Neural cell (in vitro differentiated cells): ENCODE data around the gene PTPRB. TPM values are rescaled to one million over a fixed set of nuclear protein-coding genes. Genes with fewer than 3 reads are reported as not detected.

Source experiments
- H2AFZ ChIP-seq: fragments of 200-600, 300-800 bp; sonication (generic), shearing (Covaris generic); 2 replicates; pipeline ENCODE4 v1.6.0; 2014; ENCODE audit warnings: low read depth, mild to moderate bottlenecking, antibody characterized with exemption, low read length, moderate library complexity
- H3F3A ChIP-seq: fragments of 200-600 bp; shearing (Covaris generic); 2 replicates; pipeline ENCODE4 v1.6.1; 2016; ENCODE audit warnings: mild to moderate bottlenecking, moderate library complexity, mixed read lengths, antibody characterized with exemption, low read length; ENCODE audit not compliant: insufficient read depth, poor library complexity, severe bottlenecking
- H3K27ac ChIP-seq: fragments of 200-600, 300-800 bp; sonication (generic), shearing (Covaris generic); 2 replicates; pipeline ENCODE4 v1.5.1; 2014; ENCODE audit warnings: mild to moderate bottlenecking, low read length, moderate library complexity
- H3K27me3 ChIP-seq: fragments of 300-800, 200-600 bp; sonication (generic), shearing (Covaris generic); 2 replicates; pipeline ENCODE4 v1.6.0; 2014; ENCODE audit warnings: mild to moderate bottlenecking, low read depth, low read length, moderate library complexity; ENCODE audit not compliant: insufficient read depth
- H3K36me3 ChIP-seq: fragments of 300-800, 200-600 bp; sonication (generic), shearing (Covaris generic); 2 replicates; pipeline ENCODE4 v1.5.1; 2014; ENCODE audit warnings: mild to moderate bottlenecking, antibody characterized with exemption, low read length, moderate library complexity; ENCODE audit not compliant: insufficient read depth
- H3K4me2 ChIP-seq: fragments of 300-800, 200-600 bp; sonication (generic), shearing (Covaris generic); 2 replicates; pipeline ENCODE4 v1.6.0; 2014; ENCODE audit warnings: mild to moderate bottlenecking, low read length
- H3K4me3 ChIP-seq: fragments of 300-800, 200-600 bp; sonication (generic), shearing (Covaris generic); 2 replicates; pipeline ENCODE4 v1.5.1; 2014; ENCODE audit warnings: mild to moderate bottlenecking, low read length, moderate library complexity
- H3K79me2 ChIP-seq: fragments of 200-600 bp; shearing (Covaris generic); replicated peaks from 2 replicates; pipeline ENCODE4 v1.6.0; 2014; ENCODE audit warnings: mild to moderate bottlenecking, low read length, moderate library complexity; ENCODE audit not compliant: insufficient read depth
- H3K9ac ChIP-seq: fragments of 300-800, 200-600 bp; sonication (generic), shearing (Covaris generic); 2 replicates; pipeline ENCODE4 v1.6.1; 2016; ENCODE audit warnings: mild to moderate bottlenecking, low read length, mixed read lengths
- H3K9me2 ChIP-seq: fragments of 200-600 bp; shearing (Covaris generic); 2 replicates; pipeline ENCODE4 v1.6.1; 2016; ENCODE audit warnings: mild to moderate bottlenecking, low read length, mixed read lengths; ENCODE audit not compliant: insufficient read depth
- H3K9me3 ChIP-seq: fragments of 200-600, 300-800 bp; sonication (generic), shearing (Covaris generic); 2 replicates; pipeline ENCODE4 v1.6.1; 2016; ENCODE audit warnings: mild to moderate bottlenecking, mixed run types, low read length, moderate library complexity, mixed read lengths
- H4K20me1 ChIP-seq: fragments of 200-600 bp; shearing (Covaris generic); 2 replicates; pipeline ENCODE4 v1.6.1; 2016; ENCODE audit warnings: mild to moderate bottlenecking, mixed run types; ENCODE audit not compliant: insufficient read depth
- EP300 ChIP-seq: fragments of 450-650 bp; conservative IDR thresholded peaks from 2 replicates; pipeline ENCODE4 v1.6.1; 2014; ENCODE audit warnings: antibody characterized with exemption, mild to moderate bottlenecking, moderate library complexity; ENCODE audit not compliant: poor library complexity, severe bottlenecking
- EZH2 ChIP-seq: fragments of 200-600, 300-800 bp; shearing (Covaris generic), sonication (generic); IDR thresholded peaks from 2 replicates; pipeline ENCODE4 v1.6.1; 2014; ENCODE audit warnings: antibody characterized with exemption, low read length, borderline replicate concordance, mild to moderate bottlenecking; ENCODE audit not compliant: insufficient read depth, poor library complexity, severe bottlenecking
- MXI1 ChIP-seq: fragments of 450-650 bp; conservative IDR thresholded peaks from 2 replicates; pipeline ENCODE4 v1.6.1; 2014; ENCODE audit warnings: antibody characterized with exemption, mild to moderate bottlenecking; ENCODE audit not compliant: poor library complexity, severe bottlenecking
- POLR2AphosphoS5 ChIP-seq: IDR thresholded peaks from 2 replicates; pipeline ENCODE4 v1.6.1; 2012
- RAD21 ChIP-seq: fragments of 450-650 bp; conservative IDR thresholded peaks from 2 replicates; pipeline ENCODE4 v1.6.1; 2014; ENCODE audit warnings: antibody characterized with exemption, mild to moderate bottlenecking, moderate library complexity
- SMC3 ChIP-seq: fragments of 450-650 bp; conservative IDR thresholded peaks from 2 replicates; pipeline ENCODE4 v1.6.1; 2014; ENCODE audit warnings: antibody characterized with exemption, mild to moderate bottlenecking, moderate library complexity; ENCODE audit not compliant: poor library complexity
- TAF1 ChIP-seq: IDR thresholded peaks from 2 replicates; pipeline ENCODE4 v1.6.1; 2012; ENCODE audit warnings: low read depth
- polyA plus RNA-seq: library from polyadenylated mRNA; depleted of rRNA; stranded (reverse); fragments of >200 nt; gene quantifications from 2 replicates; pipeline ENCODE4 v1.2.3, GENCODE V29; 2014
- TF ChIP-seq, protein P1 (sequence below): IDR thresholded peaks from 2 replicates; pipeline ENCODE4 v1.6.1; 2012; ENCODE audit warnings: borderline replicate concordance
- TF ChIP-seq, protein P2 (sequence below): fragments of 450-650 bp; IDR thresholded peaks from 2 replicates; pipeline ENCODE4 v1.5.1; 2014; ENCODE audit warnings: antibody characterized with exemption, mild to moderate bottlenecking, moderate library complexity; ENCODE audit not compliant: poor library complexity, severe bottlenecking

Gene PTPRB
- polyA plus RNA-seq, 1 donor from 2014 or later: 0.26 TPM

DNA sequence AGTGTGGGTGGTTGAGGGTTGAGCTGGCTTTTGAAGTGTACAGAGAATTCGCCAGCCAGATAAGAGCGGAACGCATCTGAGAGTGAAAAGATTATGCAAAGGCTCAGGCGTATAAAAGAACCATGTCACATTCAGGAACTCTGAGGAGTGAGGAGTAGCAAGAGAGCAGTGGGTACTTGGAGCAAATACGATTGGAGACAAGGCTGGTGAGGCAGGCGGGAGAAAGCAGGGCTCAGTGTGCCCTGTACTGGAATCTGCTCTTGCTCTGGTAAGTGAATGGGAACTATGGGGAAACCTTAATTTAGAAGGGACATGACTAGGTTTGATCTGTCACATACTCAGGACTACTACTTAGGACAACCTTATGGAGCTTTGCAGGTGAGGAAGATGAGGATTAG is 87.0 kb downstream of the PTPRB start:
- no peaks in the 10 kb centered on the region for H4K20me1 ChIP-seq
- H3K4me3 ChIP-seq: no peak overlapping the region
- H3K9ac ChIP-seq: no peak overlapping the region
- no peaks in the 10 kb centered on the region for H3K79me2 ChIP-seq
- no peaks in the 10 kb centered on the region for H3K36me3 ChIP-seq
- no peaks in the 10 kb centered on the region for H3K27me3 ChIP-seq
- no peaks in the 10 kb centered on the region for H3K9me3 ChIP-seq
- no peak overlapping the region for H2AFZ ChIP-seq
- no peak overlapping the region for H3K4me2 ChIP-seq
- no peak overlapping the region for H3K27ac ChIP-seq
- H3K9me2 ChIP-seq: no peaks in the 10 kb centered on the region
- TF ChIP-seq POLR2AphosphoS5: no peak
- no peak for TF ChIP-seq RAD21
- TF ChIP-seq EP300: no peak
- no peaks in the 10 kb centered on the region for H3F3A ChIP-seq

DNA sequence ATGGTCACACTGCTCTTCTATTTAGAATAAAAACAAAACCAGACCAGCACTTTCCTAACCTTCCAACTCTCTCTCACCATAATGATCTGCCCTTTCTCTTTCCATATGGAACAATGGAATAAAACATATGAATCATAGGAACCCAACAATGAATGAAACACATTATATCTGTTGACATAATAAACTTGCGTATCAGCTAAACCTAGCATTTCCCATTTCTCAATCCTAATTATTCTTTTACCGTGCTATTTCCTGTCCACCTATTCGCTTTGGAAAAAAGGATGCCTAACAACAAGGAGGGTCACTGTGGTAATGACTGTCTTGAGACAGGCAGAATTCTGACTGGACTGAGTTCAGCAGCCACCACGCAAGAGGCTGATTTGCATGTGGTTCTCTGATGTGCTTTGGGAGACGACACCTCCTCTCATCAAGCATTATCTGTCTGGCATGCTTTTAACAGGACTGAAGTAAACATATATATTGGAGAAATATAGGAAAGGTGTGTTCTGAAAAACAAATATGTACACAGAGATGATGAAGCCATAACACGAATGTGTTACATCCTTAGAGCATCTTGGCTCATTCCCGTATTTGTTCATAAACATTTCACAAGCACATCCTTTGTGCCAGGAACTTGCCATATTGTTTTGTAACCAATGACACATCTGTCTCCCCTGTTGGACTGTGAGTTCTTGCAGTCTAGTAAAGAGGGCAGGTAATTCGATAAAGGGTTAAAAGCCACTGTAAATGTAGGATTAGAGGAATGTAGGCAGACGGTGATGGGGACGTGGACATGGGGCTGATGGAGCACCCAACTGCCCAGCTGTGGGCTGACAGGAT is 87.7 kb downstream of the PTPRB start:
- Histone ChIP-seq H3K36me3 (no peaks in the 10 kb centered on the region), H3K9ac (no peak overlapping the region), H3K9me2 (no peaks in the 10 kb centered on the region), H3K79me2 (no peaks in the 10 kb centered on the region), H4K20me1 (no peaks in the 10 kb centered on the region), H3K4me2 (no peak overlapping the region), H3F3A (no peaks in the 10 kb centered on the region), H3K9me3 (no peaks in the 10 kb centered on the region), H2AFZ (no peak overlapping the region), H3K4me3 (no peak overlapping the region), H3K27ac (no peak overlapping the region), H3K27me3 (no peaks in the 10 kb centered on the region)
- TF ChIP-seq POLR2AphosphoS5 (no peak), MXI1 (no peak), TAF1 (no peak), EP300 (no peak), RAD21 (no peak), SMC3 (no peak), EZH2 (no peak)
- TF ChIP-seq, protein P1, sequence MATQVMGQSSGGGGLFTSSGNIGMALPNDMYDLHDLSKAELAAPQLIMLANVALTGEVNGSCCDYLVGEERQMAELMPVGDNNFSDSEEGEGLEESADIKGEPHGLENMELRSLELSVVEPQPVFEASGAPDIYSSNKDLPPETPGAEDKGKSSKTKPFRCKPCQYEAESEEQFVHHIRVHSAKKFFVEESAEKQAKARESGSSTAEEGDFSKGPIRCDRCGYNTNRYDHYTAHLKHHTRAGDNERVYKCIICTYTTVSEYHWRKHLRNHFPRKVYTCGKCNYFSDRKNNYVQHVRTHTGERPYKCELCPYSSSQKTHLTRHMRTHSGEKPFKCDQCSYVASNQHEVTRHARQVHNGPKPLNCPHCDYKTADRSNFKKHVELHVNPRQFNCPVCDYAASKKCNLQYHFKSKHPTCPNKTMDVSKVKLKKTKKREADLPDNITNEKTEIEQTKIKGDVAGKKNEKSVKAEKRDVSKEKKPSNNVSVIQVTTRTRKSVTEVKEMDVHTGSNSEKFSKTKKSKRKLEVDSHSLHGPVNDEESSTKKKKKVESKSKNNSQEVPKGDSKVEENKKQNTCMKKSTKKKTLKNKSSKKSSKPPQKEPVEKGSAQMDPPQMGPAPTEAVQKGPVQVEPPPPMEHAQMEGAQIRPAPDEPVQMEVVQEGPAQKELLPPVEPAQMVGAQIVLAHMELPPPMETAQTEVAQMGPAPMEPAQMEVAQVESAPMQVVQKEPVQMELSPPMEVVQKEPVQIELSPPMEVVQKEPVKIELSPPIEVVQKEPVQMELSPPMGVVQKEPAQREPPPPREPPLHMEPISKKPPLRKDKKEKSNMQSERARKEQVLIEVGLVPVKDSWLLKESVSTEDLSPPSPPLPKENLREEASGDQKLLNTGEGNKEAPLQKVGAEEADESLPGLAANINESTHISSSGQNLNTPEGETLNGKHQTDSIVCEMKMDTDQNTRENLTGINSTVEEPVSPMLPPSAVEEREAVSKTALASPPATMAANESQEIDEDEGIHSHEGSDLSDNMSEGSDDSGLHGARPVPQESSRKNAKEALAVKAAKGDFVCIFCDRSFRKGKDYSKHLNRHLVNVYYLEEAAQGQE: no peak
- TF ChIP-seq, protein P2, sequence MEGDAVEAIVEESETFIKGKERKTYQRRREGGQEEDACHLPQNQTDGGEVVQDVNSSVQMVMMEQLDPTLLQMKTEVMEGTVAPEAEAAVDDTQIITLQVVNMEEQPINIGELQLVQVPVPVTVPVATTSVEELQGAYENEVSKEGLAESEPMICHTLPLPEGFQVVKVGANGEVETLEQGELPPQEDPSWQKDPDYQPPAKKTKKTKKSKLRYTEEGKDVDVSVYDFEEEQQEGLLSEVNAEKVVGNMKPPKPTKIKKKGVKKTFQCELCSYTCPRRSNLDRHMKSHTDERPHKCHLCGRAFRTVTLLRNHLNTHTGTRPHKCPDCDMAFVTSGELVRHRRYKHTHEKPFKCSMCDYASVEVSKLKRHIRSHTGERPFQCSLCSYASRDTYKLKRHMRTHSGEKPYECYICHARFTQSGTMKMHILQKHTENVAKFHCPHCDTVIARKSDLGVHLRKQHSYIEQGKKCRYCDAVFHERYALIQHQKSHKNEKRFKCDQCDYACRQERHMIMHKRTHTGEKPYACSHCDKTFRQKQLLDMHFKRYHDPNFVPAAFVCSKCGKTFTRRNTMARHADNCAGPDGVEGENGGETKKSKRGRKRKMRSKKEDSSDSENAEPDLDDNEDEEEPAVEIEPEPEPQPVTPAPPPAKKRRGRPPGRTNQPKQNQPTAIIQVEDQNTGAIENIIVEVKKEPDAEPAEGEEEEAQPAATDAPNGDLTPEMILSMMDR: no peak
